ENCODE data around the gene PRDX5.
A peak's percentile ranks its signal among the peaks of the same experiment; 100 is the strongest.
"Not testable (repeated sequence)": the region's sequence is repeated elsewhere in the genome, so short reads cannot be mapped to it uniquely, and the experiment has no call there.

PRDX5 gene

DNA sequence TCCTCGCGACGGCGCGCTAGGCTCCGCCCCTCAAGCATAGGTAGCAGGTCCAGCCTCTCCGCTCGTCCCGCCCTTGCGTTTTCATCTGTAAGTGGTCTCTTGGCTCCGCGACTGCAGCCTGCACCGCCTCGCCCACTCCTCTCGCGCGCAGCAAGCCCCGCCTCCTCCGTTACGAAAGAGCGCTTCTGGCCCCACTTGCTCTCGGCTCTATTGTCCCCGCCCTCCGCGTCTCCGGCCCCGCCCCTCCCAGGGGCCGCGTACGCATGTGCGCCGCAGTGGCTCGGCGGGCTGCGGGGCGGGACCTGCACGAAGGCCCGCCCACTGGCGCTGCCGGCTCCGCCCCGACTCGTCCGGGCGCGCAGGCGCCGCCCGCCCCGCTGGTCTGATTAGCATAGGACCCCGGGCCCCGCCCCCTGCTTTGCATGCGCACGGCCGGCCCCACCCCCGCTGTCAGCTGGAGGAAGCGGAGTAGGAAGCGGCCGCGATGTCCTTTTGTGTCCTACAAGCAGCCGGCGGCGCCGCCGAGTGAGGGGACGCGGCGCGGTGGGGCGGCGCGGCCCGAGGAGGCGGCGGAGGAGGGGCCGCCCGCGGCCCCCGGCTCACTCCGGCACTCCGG is 12.7 kb upstream of the PRDX5 start, which contains the start of gene ESRRA:
Gene ESRRA (plus strand): TSS at position 450 of the 616 bp plus-strand sequence. CDS start 1,656 bp downstream, outside the sequence.
- Mint-ChIP-seq H3K27me3 (ENCODE audit: low read depth) (peaks cover 42% of the 10 kb centered on the region), H3K27ac (peak within 1 kb of the TSS; percentile 76 to 97 (median 94)), H3K36me3 (ENCODE audit: low read depth) (no peaks in the 10 kb centered on the region), H3K4me1 (peaks cover 26% of the 10 kb centered on the region), H3K9me3 (no peaks in the 10 kb centered on the region), H3K4me3 (peak within 1 kb of the TSS; percentile 93 to 97 (median 95))
- TF ChIP-seq, protein P1, sequence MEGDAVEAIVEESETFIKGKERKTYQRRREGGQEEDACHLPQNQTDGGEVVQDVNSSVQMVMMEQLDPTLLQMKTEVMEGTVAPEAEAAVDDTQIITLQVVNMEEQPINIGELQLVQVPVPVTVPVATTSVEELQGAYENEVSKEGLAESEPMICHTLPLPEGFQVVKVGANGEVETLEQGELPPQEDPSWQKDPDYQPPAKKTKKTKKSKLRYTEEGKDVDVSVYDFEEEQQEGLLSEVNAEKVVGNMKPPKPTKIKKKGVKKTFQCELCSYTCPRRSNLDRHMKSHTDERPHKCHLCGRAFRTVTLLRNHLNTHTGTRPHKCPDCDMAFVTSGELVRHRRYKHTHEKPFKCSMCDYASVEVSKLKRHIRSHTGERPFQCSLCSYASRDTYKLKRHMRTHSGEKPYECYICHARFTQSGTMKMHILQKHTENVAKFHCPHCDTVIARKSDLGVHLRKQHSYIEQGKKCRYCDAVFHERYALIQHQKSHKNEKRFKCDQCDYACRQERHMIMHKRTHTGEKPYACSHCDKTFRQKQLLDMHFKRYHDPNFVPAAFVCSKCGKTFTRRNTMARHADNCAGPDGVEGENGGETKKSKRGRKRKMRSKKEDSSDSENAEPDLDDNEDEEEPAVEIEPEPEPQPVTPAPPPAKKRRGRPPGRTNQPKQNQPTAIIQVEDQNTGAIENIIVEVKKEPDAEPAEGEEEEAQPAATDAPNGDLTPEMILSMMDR (IDR thresholded peaks at IDR 0.05; ENCODE audit: unreplicated experiment in 3 of 3): no peak

DNA sequence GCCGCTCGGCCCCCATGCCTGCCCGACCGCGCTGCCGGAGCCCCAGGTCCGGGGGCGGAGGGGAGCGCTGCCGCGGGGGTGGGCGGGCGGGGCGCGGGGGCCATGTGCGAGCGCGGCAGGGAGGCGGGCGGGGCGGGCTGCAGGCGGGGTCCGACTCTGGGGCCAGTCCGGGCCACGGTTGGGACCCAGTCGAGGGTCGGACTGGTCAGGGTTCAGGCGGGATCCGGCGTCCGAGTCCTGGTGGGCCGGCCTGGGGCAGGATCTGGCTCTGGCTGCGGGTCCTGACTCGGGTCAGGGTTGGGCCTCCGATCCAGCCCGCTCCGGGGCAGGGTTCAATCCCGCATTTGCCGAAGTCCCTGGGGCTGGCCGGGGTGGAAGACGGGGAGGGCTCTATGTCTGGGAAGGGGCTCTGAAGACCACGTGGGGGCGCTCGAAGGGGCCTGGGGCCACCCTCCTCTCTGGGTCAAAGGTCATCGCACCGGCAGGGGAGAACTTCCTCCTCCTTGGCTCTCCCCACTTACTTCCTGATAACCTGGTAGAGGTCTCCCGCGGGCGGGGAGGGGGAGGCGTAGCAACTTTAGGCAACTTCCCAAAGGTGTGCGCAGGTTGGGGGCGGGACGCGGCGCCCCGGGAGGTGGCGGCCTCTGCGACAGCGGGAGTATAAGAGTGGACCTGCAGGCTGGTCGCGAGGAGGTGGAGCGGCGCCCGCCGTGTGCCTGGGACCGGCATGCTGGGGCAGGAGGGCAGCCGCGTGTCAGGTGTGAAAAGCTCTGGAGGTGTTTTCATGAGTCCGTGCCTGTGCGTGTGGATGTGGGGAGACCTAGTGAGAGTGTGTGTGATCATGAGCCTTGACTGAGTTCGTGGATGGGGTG is 12.0 kb upstream of the PRDX5 start:
- H3K4me1 Mint-ChIP-seq: peaks cover 21% of the 10 kb centered on the region
- TF ChIP-seq, protein P1 (IDR thresholded peaks at IDR 0.05; ENCODE audit: unreplicated experiment in 3 of 3): peak in 1 of 3 experiments; percentile 44
- H3K36me3 Mint-ChIP-seq (ENCODE audit: low read depth): peaks cover 2% of the 10 kb centered on the region
- H3K4me3 Mint-ChIP-seq: peak overlapping the region; percentile 93 to 97 (median 95)
- H3K27me3 Mint-ChIP-seq (ENCODE audit: low read depth): peaks cover 34% of the 10 kb centered on the region
- no peaks in the 10 kb centered on the region for H3K9me3 Mint-ChIP-seq
- peak overlapping the region; percentile 76 to 94 (median 81) for H3K27ac Mint-ChIP-seq

DNA sequence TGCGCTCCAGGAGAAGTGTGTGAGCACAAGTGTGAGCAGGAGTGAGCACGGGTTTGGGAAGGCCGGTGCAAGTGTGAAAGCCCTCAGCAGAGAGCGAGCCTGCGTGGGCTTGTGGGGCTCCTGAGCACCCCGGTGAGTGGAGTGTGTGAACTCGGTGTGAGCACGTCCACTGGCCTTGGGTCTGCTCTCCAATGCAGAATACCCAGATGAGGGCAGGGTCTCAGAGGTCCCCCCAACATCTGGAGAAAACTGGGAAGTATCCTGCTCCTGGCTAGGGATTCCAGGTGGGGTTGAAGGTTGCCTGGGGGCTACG is 11.4 kb upstream of the PRDX5 start:
- Mint-ChIP-seq H3K27ac (peak overlapping the region; percentile 76 to 94 (median 81)), H3K4me3 (peak overlapping the region; percentile 93 to 97 (median 95)), H3K9me3 (no peaks in the 10 kb centered on the region), H3K4me1 (peaks cover 21% of the 10 kb centered on the region), H3K27me3 (ENCODE audit: low read depth) (peaks cover 28% of the 10 kb centered on the region), H3K36me3 (ENCODE audit: low read depth) (peaks cover 3% of the 10 kb centered on the region)
- TF ChIP-seq, protein P1 (IDR thresholded peaks at IDR 0.05; ENCODE audit: unreplicated experiment in 3 of 3): no peak

DNA sequence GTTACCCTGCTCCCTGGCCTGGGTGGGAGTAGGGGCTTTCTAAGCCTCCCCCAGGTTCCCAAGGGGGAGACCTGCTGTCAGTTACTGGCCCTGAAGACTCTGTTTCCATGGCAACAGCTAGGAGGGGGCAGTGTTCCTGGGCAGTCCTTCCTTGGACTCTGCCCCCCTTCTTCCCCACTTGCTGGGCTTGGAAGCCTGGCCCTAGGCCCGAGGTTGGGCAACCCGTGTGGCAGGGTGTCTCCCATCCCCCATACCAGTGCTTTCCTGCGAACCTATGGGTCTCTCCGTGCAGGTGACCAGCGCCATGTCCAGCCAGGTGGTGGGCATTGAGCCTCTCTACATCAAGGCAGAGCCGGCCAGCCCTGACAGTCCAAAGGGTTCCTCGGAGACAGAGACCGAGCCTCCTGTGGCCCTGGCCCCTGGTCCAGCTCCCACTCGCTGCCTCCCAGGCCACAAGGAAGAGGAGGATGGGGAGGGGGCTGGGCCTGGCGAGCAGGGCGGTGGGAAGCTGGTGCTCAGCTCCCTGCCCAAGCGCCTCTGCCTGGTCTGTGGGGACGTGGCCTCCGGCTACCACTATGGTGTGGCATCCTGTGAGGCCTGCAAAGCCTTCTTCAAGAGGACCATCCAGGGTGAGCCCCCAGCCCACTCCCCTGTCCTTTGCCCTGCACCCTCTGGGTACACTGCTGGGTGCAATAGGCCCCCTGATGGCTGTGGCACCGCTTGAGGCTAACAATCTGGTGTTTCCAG is 10.9 kb upstream of the PRDX5 start:
- peak overlapping the region; percentile 93 to 97 (median 95) for H3K4me3 Mint-ChIP-seq
- no peaks in the 10 kb centered on the region for H3K9me3 Mint-ChIP-seq
- TF ChIP-seq, protein P1 (IDR thresholded peaks at IDR 0.05; ENCODE audit: unreplicated experiment in 3 of 3): no peak
- peaks cover 3% of the 10 kb centered on the region for H3K36me3 Mint-ChIP-seq (ENCODE audit: low read depth)
- H3K27ac Mint-ChIP-seq: peak overlapping the region; percentile 48 to 94 (median 63)
- peaks cover 23% of the 10 kb centered on the region for H3K27me3 Mint-ChIP-seq (ENCODE audit: low read depth)
- peaks cover 21% of the 10 kb centered on the region for H3K4me1 Mint-ChIP-seq

DNA sequence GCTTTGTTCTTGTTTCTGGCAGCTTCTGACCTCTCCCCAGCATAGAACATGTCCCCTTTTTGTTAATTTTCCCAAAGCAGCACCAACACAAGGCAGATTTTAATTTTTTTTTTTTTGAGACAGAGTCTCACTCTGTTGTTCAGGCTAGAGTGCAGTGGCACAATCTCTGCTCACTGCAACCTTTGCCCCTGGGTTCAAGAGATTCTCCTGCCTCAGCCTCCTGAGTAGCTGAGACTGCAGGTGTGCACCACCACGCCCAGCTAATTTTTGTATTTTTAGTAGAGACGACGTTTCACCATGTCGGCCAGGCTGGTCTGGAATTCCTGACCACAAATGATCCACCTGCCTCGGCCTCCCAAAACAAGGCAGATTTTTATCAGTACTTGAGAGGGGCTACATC is 10.1 kb upstream of the PRDX5 start:
- peaks cover 25% of the 10 kb centered on the region for H3K4me1 Mint-ChIP-seq

DNA sequence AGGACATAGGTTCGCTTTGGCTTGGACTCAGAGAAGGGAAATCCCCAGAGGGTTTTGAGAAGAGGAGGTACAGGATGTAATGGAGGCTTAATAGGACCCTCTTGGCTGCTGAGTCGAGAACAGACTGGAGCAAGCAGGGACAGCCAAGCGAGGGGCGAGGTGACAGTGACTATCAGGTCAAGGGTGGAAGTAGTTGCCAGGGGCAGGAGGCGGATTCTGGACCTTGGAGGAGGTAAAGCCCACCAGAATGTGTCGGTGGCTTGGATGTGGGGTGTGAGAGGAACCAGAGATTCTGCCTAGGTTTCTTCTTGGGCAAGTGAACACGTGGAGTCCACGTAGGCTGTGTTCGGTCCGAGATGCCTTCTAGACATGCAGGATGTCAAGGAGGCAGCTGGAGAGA is 5.0 kb upstream of the PRDX5 start:
- H3K4me1 Mint-ChIP-seq: peaks cover 14% of the 10 kb centered on the region
- TF ChIP-seq, protein P1 (IDR thresholded peaks at IDR 0.05; ENCODE audit: unreplicated experiment in 3 of 3): no peak

More for the DNA sequence above, 10.1 kb upstream of the PRDX5 start:
- H3K36me3 Mint-ChIP-seq (ENCODE audit: low read depth); H3K9me3 Mint-ChIP-seq: not testable (repeated sequence)
- peaks cover 18% of the 10 kb centered on the region for H3K27me3 Mint-ChIP-seq (ENCODE audit: low read depth)
- peak overlapping the region; percentile 31 to 63 (median 48) for H3K27ac Mint-ChIP-seq
- peak overlapping the region; percentile 55 to 79 (median 71) for H3K4me3 Mint-ChIP-seq

More for the DNA sequence above, 5.0 kb upstream of the PRDX5 start:
- no peaks in the 10 kb centered on the region for H3K27me3 Mint-ChIP-seq (ENCODE audit: low read depth)
- peak overlapping the region; percentile 52 to 76 (median 72) for H3K4me3 Mint-ChIP-seq
- peak overlapping the region in 2 of 3 experiments; percentile 6 to 94 for H3K27ac Mint-ChIP-seq
- H3K9me3 Mint-ChIP-seq: no peaks in the 10 kb centered on the region
- peaks cover 16% of the 10 kb centered on the region for H3K36me3 Mint-ChIP-seq (ENCODE audit: low read depth)

All from nephron (organoid).